OCI-LY1 (cell line): ENCODE results near the gene MAP2K6.

ENCODE experiments used
- CTCF ChIP-seq: fragments of 200-600 bp; sonication (generic), shearing (Covaris generic); IDR thresholded peaks from 2 replicates; pipeline ENCODE4 v1.5.1; 2017; ENCODE audit warnings: mild to moderate bottlenecking, antibody characterized with exemption, low read length, moderate library complexity, mixed read lengths
- EZH2 ChIP-seq: fragments of 200-600 bp; sonication (generic), shearing (Covaris generic); IDR thresholded peaks from 2 replicates; pipeline ENCODE4 v1.8.0; 2017; ENCODE audit warnings: borderline replicate concordance, mixed run types, mild to moderate bottlenecking, antibody characterized with exemption, low read length, moderate library complexity, mixed read lengths

GRCh38 chr17:69512946-69513345 lies 98.4 kb downstream of the MAP2K6 start:
- TF ChIP-seq CTCF (no peak), EZH2 (no peak)
